Heart left ventricle (tissue), 16 donors: ENCODE data around the gene OTOGL. TPM values are rescaled to one million over a fixed set of nuclear protein-coding genes. Genes with fewer than 3 reads are reported as not detected.

Source experiments
- ATAC-seq, 4 donors: fragments of 200-7000 bp; cut with Tn5 transposase; one replicate each; pipeline ENCODE4 v1.9.1; 2020 to 2022; ENCODE audit warnings: moderate library complexity in 4 of 4, mild to moderate bottlenecking in 3 of 4, moderate number of reproducible peaks in 1 of 4
- DNase-seq, 5 donors: peaks; one replicate each; pipeline ENCODE4 v3.0.0-alpha.2; 2020
- H3K27ac ChIP-seq, 12 donors: fragments of 200-600 bp; sonication (generic) in 4 of 12; one replicate each; pipeline versions ENCODE4 v1.5.0 to v1.8.0; 2016 to 2022; ENCODE audit warnings: mild to moderate bottlenecking in 2 of 12
- H3K27me3 ChIP-seq, 9 donors: fragments of 200-600 bp; sonication (generic) in 2 of 9; one replicate each; pipeline versions ENCODE4 v1.5.1 to v1.8.0; 2016 to 2022; ENCODE audit warnings: mild to moderate bottlenecking in 3 of 9
- H3K36me3 ChIP-seq, 9 donors: fragments of 200-600 bp; sonication (generic) in 2 of 9; one replicate each; pipeline versions ENCODE4 v1.5.0 to v1.8.0; 2018 to 2022; ENCODE audit warnings: mild to moderate bottlenecking in 2 of 9
- H3K4me1 ChIP-seq, 12 donors: fragments of 200-600 bp; sonication (generic) in 4 of 12; one replicate each; pipeline versions ENCODE4 v1.5.0 to v1.8.0; 2016 to 2022; ENCODE audit warnings: mild to moderate bottlenecking in 3 of 12
- H3K4me3 ChIP-seq, 12 donors: fragments of 200-600 bp; sonication (generic) in 4 of 12; one replicate each; pipeline versions ENCODE4 v1.5.0 to v1.8.0; 2017 to 2022; ENCODE audit warnings: mild to moderate bottlenecking in 9 of 12, moderate library complexity in 4 of 12
- H3K9me3 ChIP-seq, 12 donors: fragments of 200-600 bp; sonication (generic) in 4 of 12; one replicate each; pipeline versions ENCODE4 v1.5.0 to v1.8.0; 2016 to 2022; ENCODE audit warnings: mild to moderate bottlenecking in 1 of 12
- CTCF ChIP-seq, 12 donors: fragments of 200-600 bp; sonication (generic) in 4 of 12; IDR thresholded peaks; one replicate each; pipeline versions ENCODE4 v1.5.0 to v1.8.0; 2018 to 2022; ENCODE audit warnings: antibody characterized with exemption in 12 of 12, mild to moderate bottlenecking in 5 of 12
- POLR2A ChIP-seq, 2 donors: fragments of 450-650 bp; IDR thresholded peaks; one replicate each; pipeline ENCODE4 v1.6.1; 2017; ENCODE audit warnings: antibody characterized with exemption in 2 of 2, mild to moderate bottlenecking in 2 of 2, moderate library complexity in 2 of 2
- WGBS, 4 donors: extraction: QIAGEN DNeasy Blood & Tissue Kit in 2 of 4; methylation state at CpG; one replicate each; pipeline versions ENCODE4 v1.1.5 to v1.1.7; 2013 to 2018; 5-methylcytosine and 5-hydroxymethylcytosine counted together
- intact Hi-C, 10 donors: fragments of 100-400 bp; cut with DNase I; formaldehyde crosslinking; loops; one replicate each; pipeline versions ENCODE4 v1.11.1 to v1.14.2; 2022
- polyA plus RNA-seq, 2 donors: library from polyadenylated mRNA; stranded (reverse); fragments of 200-250 nt; gene quantifications; one replicate each; pipeline ENCODE4 v1.2.3, GENCODE V29; 2013
- total RNA-seq, 9 donors: library from RNA; depleted of rRNA in 2 of 9; stranded (reverse); fragments of >200 nt in 2 of 9; fragmentation: NEBNext Ultra II Directional in 3 of 9; extraction: Animal tissue kit (Norgen Biotek cat#: 25700) in 3 of 9; gene quantifications; one replicate each; pipeline versions ENCODE4 v1.1.0 to v1.2.4, GENCODE V29; 2016 to 2023
- donor health status: ischemic (EF 13 %, LVEDD 7.1; RV severe dilation, severe dysfunction).
- donor health status: healthy with polysubstance abuse.
- donor health status: DM: no; HTN: yes; CAD: no.
- donor health status: DM: no; HTN: no; CAD: no.
- donor health status: ischemic (EF 25% LVEDD 6.9; RV normal size, moderate dysfunction).
- donor health status: ischemic (EF 25% LVEDD 5.7; RV mildly dilated, moderate dysfunction).
- donor health status: healthy.
- donor health status: DM: yes; HTN: yes; CAD: no.
- donor health status: ischemic (EF 35%, LVEDD 5.7; RV mildly dilated, moderate dysfunction).
- donor health status: nonischemic (EF 11% LVEDD 7.7; RV severe dilation, severe dysfunction).
- donor health status: DM: yes; HTN: yes; CAD: no.
- donor health status: PGD.
- donor health status: ischemic (EF 29% LVEDD 5.4; RV normal size, mild dysfunction).
- donor health status: nonischemic (EF 23%, LVEDD 6.1; RV moderate dilation, normal function).

Gene OTOGL
- total and polyA plus RNA-seq, 11 donors, result 0.05 to 1.3 (median 0.27) TPM

GRCh38 chr12:80232837-80233236 lies 133.5 kb downstream of the OTOGL start:
- H3K36me3 ChIP-seq, result no peaks in the 10 kb centered on the region
- no peaks in the 10 kb centered on the region for H3K9me3 ChIP-seq
- DNase-seq (no peak), ATAC-seq (no peak)
- no peaks in the 10 kb centered on the region for H3K27me3 ChIP-seq
- no peak overlapping the region for H3K4me3 ChIP-seq
- no peak overlapping the region for H3K27ac ChIP-seq
- 82 to 88% (median 86%) methylated on average over 1 of the region's 1 CpG for WGBS, 4 donors
- TF ChIP-seq POLR2A (IDR thresholded peaks at IDR 0.05), result no peak
- TF ChIP-seq CTCF (IDR thresholded peaks at IDR 0.05), result no peak
- intact Hi-C loops, result loop anchor here in 1 of 10 donors (5.0 kb wide), 1 partner anchor 34 kb away; no protein-coding TSS in a partner anchor
- H3K4me1 ChIP-seq, result peaks cover 0 to 16% (median 5%) of the 10 kb centered on the region in 12 donors

GRCh38 chr12:80233926-80234325 lies 134.6 kb downstream of the OTOGL start:
- DNase-seq (no peak), ATAC-seq (no peak)
- Histone ChIP-seq H3K4me3 (no peak overlapping the region), H3K27me3 (no peaks in the 10 kb centered on the region), H3K9me3 (no peaks in the 10 kb centered on the region), H3K27ac (no peak overlapping the region), H3K4me1 (peaks cover 0 to 16% (median 5%) of the 10 kb centered on the region in 12 donors), H3K36me3 (no peaks in the 10 kb centered on the region)
- intact Hi-C loops, result loop anchor here in 1 of 10 donors (5.0 kb wide), 1 partner anchor 33 kb away; no protein-coding TSS in a partner anchor
- TF ChIP-seq POLR2A (IDR thresholded peaks at IDR 0.05) (no peak), CTCF (IDR thresholded peaks at IDR 0.05) (no peak)

GRCh38 chr12:80234667-80235066 lies 135.3 kb downstream of the OTOGL start:
- H3K36me3 ChIP-seq, result no peaks in the 10 kb centered on the region
- H3K27me3 ChIP-seq, result no peaks in the 10 kb centered on the region
- TF ChIP-seq CTCF (IDR thresholded peaks at IDR 0.05), result no peak
- TF ChIP-seq POLR2A (IDR thresholded peaks at IDR 0.05), result no peak
- no peak overlapping the region for H3K27ac ChIP-seq
- WGBS, 4 donors, result 73 to 87% (median 81%) methylated on average over 3 of the region's 3 CpGs
- DNase-seq (no peak), ATAC-seq (no peak)
- no peaks in the 10 kb centered on the region for H3K9me3 ChIP-seq
- peaks cover 0 to 12% (median 5%) of the 10 kb centered on the region in 12 donors for H3K4me1 ChIP-seq
- no peak overlapping the region for H3K4me3 ChIP-seq
- intact Hi-C loops, result loop anchor here in 1 of 10 donors (5.0 kb wide), 1 partner anchor 33 kb away; no protein-coding TSS in a partner anchor

GRCh38 chr12:80235944-80236343 lies 136.6 kb downstream of the OTOGL start:
- no peak for DNase-seq
- intact Hi-C loops, result no loop called here
- ATAC-seq, result no peak
- TF ChIP-seq CTCF (IDR thresholded peaks at IDR 0.05) (no peak), POLR2A (IDR thresholded peaks at IDR 0.05) (no peak)
- H3K36me3 ChIP-seq, result no peaks in the 10 kb centered on the region
- no peaks in the 10 kb centered on the region for H3K27me3 ChIP-seq
- no peak overlapping the region for H3K4me3 ChIP-seq
- no peaks in the 10 kb centered on the region for H3K9me3 ChIP-seq
- no peak overlapping the region for H3K27ac ChIP-seq
- peaks cover 0 to under 1% (median 0%) of the 10 kb centered on the region in 12 donors for H3K4me1 ChIP-seq
